ENCODE results near the gene CD99.

DNA sequence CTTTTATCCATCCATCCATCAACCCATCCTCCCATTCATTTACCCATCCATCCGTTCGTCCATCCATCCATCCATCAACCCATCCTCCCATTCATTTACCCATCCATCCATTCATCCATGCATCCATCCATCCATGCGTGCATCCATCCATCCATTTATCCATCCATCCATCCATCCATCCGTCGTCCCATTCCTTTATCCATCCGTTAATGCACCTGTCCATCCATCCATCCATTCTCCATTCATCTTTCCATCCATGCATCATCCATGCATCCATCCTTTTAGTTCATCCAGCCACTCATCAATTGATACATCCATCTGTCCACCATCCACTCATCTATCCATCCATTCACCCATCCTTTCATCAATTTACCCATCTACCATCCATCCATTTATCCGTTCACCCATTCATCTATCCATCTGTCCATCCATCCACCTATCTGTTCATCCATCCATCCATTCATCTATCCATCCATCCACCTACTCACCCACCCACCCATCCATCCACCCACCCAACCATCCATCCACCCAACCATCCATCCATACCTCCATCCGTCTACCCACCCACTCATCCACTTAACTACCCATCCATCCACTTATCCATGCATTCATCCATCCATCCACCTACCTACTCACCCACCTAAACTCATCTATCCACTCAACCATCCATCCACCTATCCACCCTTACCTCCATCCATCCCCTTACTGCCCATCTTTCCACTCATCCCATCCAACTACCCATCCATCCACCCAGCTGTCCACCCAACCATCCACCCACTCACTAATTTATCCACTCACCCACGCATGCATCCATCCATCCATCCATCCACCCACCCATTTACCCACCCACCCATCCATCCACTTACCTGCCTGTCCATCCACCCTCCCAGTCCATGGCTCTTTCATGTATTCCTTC, 9.6 kb downstream of the CD99 start:
- TF ChIP-seq, protein P1, sequence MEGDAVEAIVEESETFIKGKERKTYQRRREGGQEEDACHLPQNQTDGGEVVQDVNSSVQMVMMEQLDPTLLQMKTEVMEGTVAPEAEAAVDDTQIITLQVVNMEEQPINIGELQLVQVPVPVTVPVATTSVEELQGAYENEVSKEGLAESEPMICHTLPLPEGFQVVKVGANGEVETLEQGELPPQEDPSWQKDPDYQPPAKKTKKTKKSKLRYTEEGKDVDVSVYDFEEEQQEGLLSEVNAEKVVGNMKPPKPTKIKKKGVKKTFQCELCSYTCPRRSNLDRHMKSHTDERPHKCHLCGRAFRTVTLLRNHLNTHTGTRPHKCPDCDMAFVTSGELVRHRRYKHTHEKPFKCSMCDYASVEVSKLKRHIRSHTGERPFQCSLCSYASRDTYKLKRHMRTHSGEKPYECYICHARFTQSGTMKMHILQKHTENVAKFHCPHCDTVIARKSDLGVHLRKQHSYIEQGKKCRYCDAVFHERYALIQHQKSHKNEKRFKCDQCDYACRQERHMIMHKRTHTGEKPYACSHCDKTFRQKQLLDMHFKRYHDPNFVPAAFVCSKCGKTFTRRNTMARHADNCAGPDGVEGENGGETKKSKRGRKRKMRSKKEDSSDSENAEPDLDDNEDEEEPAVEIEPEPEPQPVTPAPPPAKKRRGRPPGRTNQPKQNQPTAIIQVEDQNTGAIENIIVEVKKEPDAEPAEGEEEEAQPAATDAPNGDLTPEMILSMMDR (IDR thresholded peaks at IDR 0.05; ENCODE audit: poor library complexity) = no peak
- TF ChIP-seq EZH2 (IDR thresholded peaks at IDR 0.05; ENCODE audit: borderline replicate concordance) (no peak), EZH2phosphoT487 (IDR thresholded peaks at IDR 0.05; ENCODE audit: low read depth, severe bottlenecking, unreplicated experiment) (no peak)
